Activated CD8-positive, alpha-beta memory T cell treated with anti-CD3 and anti-CD28 coated beads, Interleukin-2, amount 10 ng/mL, durations not matched to agents 7 days and 5 days (primary cell): ENCODE results near the gene POFUT2. TPM values are rescaled to one million over a fixed set of nuclear protein-coding genes. Genes with fewer than 3 reads are reported as not detected.

Experiments
- ATAC-seq: fragments of 150-1000 bp; cut with Tn5 transposase; one replicate; pipeline ENCODE4 v1.10.0; 2021; ENCODE audit warnings: moderate library complexity
- CTCF ChIA-PET: fragments of 350-600 bp; sonication (Branson Sonifier 250); formaldehyde crosslinking; loops from one replicate; lab custom pipeline; 2021; ENCODE audit warnings: antibody characterized with exemption; lab: Charles Lee
- DNase-seq: peaks from one replicate; pipeline ENCODE4 v3.0.0-alpha.2; 2020
- H3K27ac Mint-ChIP-seq: one replicate; pipeline ENCODE4 v1.8.0; 2021; ENCODE audit warnings: mild to moderate bottlenecking, mixed read lengths
- H3K27me3 Mint-ChIP-seq: one replicate; pipeline ENCODE4 v1.8.0; 2021; ENCODE audit warnings: mixed read lengths
- H3K36me3 Mint-ChIP-seq: one replicate; pipeline ENCODE4 v1.8.0; 2021; ENCODE audit warnings: mild to moderate bottlenecking, mixed read lengths
- H3K4me1 Mint-ChIP-seq: one replicate; pipeline ENCODE4 v1.8.0; 2021; ENCODE audit warnings: mixed read lengths
- H3K4me3 Mint-ChIP-seq: one replicate; pipeline ENCODE4 v1.8.0; 2021; ENCODE audit warnings: mild to moderate bottlenecking, moderate library complexity, mixed read lengths
- H3K9me3 Mint-ChIP-seq: one replicate; pipeline ENCODE4 v1.8.0; 2022; ENCODE audit warnings: low read depth, mixed read lengths
- total RNA-seq, 2 experiments: library from RNA; stranded (reverse); gene quantifications; one replicate each; pipeline ENCODE4 v1.2.3, GENCODE V29; 2021

POFUT2 gene
- total RNA-seq, 2 experiments from 2014 or later, result 16.4 to 19.5 TPM

DNA sequence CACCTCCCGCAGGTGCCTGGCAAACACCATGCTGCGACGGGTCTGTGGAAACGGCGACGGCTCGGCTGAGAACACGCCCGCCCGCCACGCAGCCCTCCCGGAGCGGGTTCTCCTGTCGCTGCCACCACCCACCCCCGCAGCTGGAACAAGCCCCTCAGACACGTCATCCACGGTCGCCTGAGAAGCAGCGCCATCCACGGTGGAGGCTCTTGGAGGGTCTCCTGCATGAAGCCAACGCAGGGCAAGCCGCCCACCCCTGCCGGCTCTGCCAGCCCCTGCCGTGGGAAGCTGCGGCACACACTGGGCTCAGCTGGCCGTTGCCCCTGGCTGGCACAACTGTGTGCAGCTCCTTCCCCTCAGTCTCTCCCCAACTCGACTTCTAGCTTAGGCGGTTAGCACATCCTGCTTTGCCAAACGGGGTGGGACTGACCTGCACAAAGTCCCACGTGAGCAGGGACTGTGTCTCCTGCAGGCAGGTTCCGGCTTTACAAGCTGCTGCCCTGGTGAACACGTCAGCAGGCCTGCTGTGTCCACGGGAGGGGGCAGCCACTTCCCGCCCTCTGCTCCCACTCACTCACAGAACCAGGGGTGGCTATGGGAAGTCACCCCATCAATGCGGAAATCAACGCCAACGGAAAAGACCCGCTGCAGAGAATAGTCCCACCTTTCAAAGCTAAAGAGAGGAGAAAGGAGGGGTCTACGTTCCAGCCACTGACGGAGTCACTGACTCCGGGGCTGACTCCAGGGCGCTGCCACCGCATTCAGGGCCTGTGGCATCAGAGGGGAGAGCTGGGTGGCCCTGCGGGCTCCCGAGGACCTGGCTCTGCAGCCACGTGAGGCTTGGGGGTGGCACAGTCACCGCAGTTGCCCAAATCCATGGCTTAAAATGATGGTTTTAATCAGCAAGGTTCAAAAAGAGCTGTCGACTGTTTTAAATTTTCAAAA lies 10.3 kb downstream of the POFUT2 start:
- Mint-ChIP-seq H3K27me3 (no peaks in the 10 kb centered on the region), H3K27ac (no peak overlapping the region), H3K9me3 (no peaks in the 10 kb centered on the region), H3K36me3 (peaks cover 2% of the 10 kb centered on the region), H3K4me3 (no peak overlapping the region), H3K4me1 (no peaks in the 10 kb centered on the region)
- DNase-seq (peak; percentile 31), ATAC-seq (no peak)
- CTCF ChIA-PET, result interaction anchor here (0.5 to 1.0 kb wide), 2 partner anchors 16 to 120 kb away, joined by 3 read pairs; no protein-coding TSS in a partner anchor

DNA sequence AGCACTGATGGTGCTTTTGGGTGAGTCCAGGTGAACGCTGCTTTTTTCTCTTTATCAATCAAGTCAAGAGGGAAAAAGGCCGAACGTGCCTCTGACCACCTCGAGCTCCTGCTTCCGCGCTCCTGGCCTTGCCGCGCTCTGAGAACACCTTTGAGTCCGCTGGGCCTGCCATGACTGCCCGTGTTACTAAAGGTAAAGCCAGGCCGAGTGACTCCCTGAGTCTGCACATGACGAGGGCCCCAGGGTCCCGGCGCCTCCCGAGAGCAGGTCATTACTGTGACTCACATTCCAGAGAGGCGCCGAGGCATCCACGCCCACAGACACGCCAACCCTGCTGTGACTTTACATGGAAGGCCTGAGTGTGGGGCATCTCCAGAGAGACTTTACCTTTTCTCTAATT lies 11.1 kb downstream of the POFUT2 start:
- Mint-ChIP-seq H3K27me3 (no peaks in the 10 kb centered on the region), H3K4me1 (no peaks in the 10 kb centered on the region), H3K4me3 (no peak overlapping the region), H3K27ac (no peak overlapping the region), H3K36me3 (peaks cover 2% of the 10 kb centered on the region), H3K9me3 (no peaks in the 10 kb centered on the region)
- CTCF ChIA-PET, result interaction anchor here (1.0 kb wide), 1 partner anchor 16 kb away, joined by 3 read pairs; no protein-coding TSS in a partner anchor
- DNase-seq (no peak), ATAC-seq (no peak)

DNA sequence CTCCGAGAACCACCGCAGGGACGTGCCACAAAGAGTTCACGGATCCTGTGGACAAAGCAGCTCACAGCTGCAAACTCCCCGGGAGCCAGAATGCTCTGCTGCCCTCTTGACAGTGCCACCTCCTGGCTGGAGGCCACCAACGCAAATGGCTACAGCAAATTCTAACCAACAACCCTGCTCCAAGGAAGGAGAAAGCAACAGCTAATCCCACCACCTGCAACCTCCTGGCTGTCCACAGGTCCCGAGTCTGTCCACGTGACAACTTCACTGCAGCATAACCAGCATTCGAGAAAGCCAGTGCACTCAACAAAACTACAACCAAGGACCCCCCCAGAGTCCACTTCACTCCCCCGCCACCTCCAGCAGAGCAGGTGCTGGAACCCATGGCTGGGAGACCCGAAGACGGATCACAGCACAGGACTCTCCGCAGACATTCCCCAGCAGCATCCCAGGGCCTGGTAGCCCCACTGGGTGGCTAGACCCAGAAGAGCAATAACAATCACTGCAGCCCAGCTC lies 17.3 kb downstream of the POFUT2 start:
- Mint-ChIP-seq H3K27me3 (no peaks in the 10 kb centered on the region), H3K9me3 (peaks cover 8% of the 10 kb centered on the region), H3K4me1 (peaks cover 20% of the 10 kb centered on the region), H3K27ac (no peak overlapping the region), H3K36me3 (peaks cover 28% of the 10 kb centered on the region), H3K4me3 (no peak overlapping the region)
- CTCF ChIA-PET, result no interaction called here
- peak; percentile 27 for DNase-seq
- ATAC-seq, result no peak

DNA sequence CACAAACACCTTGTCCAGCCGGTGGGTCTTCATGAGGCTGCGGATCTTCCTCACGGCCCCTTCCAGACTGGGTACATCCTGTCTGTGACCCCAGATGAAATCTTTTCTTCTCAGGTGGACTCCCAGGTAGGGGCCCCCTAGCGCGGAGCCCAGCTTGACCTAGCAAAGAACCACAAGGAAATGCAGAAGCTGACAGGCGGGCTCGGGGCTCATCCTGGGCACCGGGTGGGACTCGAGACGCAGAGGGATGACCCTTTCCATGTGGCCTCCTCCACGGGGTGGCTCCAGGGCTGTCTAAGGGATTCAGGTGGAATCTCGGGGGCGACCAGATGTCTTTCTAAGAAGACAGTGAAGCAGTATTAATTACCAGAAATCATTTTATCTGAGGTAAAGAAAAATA lies 17.8 kb downstream of the POFUT2 start:
- DNase-seq (peak; percentile 22), ATAC-seq (no peak)
- CTCF ChIA-PET, result no interaction called here
- Mint-ChIP-seq H3K4me3 (no peak overlapping the region), H3K4me1 (peaks cover 22% of the 10 kb centered on the region), H3K9me3 (peaks cover 8% of the 10 kb centered on the region), H3K36me3 (peaks cover 31% of the 10 kb centered on the region), H3K27ac (no peak overlapping the region), H3K27me3 (no peaks in the 10 kb centered on the region)

DNA sequence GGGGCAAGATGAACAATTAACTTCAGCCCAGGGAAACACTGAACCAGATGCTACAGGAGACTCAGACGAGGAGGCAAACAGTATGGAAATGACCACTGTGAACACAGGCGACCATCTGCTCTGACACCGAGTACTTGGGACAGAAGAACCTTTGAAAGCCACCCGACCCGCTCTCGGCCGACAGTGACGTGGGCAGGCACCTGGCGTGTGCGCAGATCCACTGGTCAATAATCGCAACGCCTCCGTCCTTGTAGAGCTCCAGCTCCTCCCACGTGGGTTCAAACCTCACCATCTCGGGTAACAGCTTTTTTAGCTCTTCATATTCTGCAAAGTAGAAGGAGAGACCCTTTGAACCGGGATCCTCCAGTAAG lies 20.3 kb downstream of the POFUT2 start:
- no peaks in the 10 kb centered on the region for H3K27me3 Mint-ChIP-seq
- H3K36me3 Mint-ChIP-seq, result peaks cover 41% of the 10 kb centered on the region
- CTCF ChIA-PET, result no interaction called here
- H3K9me3 Mint-ChIP-seq, result peaks cover 8% of the 10 kb centered on the region
- peaks cover 24% of the 10 kb centered on the region for H3K4me1 Mint-ChIP-seq
- H3K4me3 Mint-ChIP-seq, result no peak overlapping the region
- ATAC-seq (no peak), DNase-seq (peak; percentile 37)
- H3K27ac Mint-ChIP-seq, result peak overlapping the region; percentile 72

DNA sequence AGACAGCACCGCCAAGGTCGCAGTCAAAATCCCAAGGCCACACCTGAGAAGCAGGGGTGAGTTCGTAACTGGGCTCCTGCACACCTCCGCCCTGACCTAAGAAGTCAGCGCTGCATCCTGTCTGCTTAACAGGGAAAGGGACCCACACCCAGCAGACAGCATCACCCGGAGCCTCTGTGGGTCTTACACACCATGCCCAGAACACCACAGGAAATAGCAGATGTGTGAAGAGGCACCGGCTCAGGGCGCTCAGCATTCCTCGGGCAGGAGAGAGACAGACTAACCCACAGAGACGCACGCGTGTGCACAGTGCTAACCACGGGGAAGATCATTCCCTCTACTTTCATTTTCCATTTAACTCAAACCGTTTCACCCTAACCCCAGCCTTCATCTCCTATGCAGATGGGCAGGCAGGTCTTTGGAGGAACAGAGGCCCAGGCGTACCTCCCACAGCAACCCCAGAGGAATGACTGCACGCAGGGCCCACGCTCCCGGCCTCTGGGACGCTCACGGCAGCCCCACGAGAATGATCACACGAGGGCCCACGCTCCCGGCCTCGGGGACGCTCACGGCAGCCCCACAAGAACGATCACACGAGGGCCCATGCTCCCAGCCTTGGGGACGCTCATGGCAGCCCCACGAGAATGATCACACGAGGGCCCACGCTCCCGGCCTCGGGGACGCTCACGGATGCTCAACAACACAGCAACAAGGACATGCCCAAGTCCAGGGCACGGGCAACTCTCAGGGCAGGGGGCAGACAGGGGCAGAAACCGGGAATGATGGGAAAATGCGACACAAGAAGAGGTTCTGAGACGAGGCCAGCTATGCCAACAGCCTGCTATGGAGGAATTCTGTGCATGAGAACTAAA lies 20.9 kb downstream of the POFUT2 start:
- H3K27ac Mint-ChIP-seq, result peak overlapping the region; percentile 72
- ATAC-seq (peak; percentile 93), DNase-seq (peak; percentile 83)
- no peak overlapping the region for H3K4me3 Mint-ChIP-seq
- H3K4me1 Mint-ChIP-seq, result peaks cover 26% of the 10 kb centered on the region
- H3K27me3 Mint-ChIP-seq, result no peaks in the 10 kb centered on the region
- peaks cover 41% of the 10 kb centered on the region for H3K36me3 Mint-ChIP-seq
- H3K9me3 Mint-ChIP-seq, result peaks cover 8% of the 10 kb centered on the region
- CTCF ChIA-PET, result interaction anchor here (0.6 to 1.3 kb wide), 3 partner anchors 114 to 218 kb away, joined by 3 to 4 read pairs (median 3); no protein-coding TSS in a partner anchor

DNA sequence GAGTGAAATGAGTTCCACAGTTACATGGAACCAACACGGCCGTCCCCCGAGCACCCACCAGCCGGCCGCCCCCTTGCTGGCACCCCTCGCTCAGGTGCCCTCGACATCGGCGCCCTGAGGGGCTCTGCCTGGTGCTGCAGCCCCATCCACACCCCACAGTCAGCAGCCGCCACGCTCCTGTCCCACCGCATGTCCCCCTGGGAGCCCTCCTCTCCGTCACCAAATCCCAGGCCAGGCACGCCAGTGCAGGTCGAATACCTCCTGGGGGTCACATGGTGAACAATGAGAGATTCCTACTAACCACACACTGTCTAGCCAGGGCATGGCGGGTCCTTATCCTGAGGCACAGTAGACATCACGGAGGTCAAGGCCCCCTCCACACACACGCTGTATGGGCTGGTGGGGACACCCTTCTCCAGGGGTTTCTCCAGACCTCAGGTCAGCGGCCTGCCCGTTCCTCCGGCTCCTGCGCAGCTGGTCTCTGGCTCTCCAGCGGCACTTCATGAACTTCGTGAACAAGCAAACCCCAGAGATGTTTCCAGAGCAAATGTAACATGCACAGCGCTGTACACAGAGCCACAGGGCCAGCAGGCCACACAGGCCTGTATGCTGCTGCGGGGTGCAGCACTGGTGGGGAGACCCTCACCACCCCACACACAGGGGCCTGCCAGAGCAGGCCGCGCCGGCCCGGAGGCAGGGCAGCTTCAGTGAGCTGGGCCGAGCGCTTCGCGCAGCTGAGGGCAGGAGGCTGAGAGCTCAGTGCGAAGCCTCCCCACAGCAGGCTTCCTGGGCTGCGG lies 21.8 kb downstream of the POFUT2 start:
- DNase-seq (peak; percentile 16), ATAC-seq (peak; percentile 29)
- H3K4me3 Mint-ChIP-seq, result no peak overlapping the region
- H3K9me3 Mint-ChIP-seq, result peaks cover 8% of the 10 kb centered on the region
- peak overlapping the region; percentile 72 for H3K27ac Mint-ChIP-seq
- no peaks in the 10 kb centered on the region for H3K27me3 Mint-ChIP-seq
- H3K4me1 Mint-ChIP-seq, result peaks cover 26% of the 10 kb centered on the region
- CTCF ChIA-PET, result interaction anchor here (0.6 to 1.3 kb wide), 3 partner anchors 113 to 219 kb away, joined by 3 to 4 read pairs (median 3); no protein-coding TSS in a partner anchor
- H3K36me3 Mint-ChIP-seq, result peaks cover 41% of the 10 kb centered on the region

DNA sequence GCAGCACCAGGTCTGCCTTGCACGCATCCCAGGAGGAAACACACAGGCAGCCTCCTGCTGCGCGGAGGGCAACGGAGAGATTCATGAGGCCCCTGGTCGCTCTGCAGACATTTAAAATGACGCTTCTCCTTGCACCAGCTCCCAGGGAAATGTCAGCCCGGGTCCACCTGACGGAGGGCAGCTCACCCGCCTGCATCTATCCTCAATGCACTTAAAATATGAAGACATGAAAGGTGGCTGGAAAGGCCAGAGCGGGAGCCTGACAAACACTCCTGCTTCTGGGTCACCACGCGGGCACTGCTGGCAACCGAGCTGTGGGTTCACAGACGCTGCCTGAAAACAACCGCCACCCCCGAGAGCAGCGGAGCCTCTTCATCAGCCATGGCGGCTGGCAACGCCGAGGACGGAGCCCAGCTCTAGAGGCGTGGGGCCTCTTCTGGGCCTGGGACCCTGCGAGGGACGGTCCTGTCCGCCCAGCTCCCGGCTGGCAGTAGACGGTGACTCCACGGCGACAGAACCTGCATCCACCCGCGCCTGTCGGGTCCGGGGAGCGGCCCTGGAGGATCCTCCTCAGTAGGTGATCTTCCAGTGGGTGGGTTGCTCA lies 22.7 kb downstream of the POFUT2 start:
- H3K4me1 Mint-ChIP-seq, result peaks cover 26% of the 10 kb centered on the region
- peaks cover 3% of the 10 kb centered on the region for H3K9me3 Mint-ChIP-seq
- H3K27me3 Mint-ChIP-seq, result no peaks in the 10 kb centered on the region
- no peak overlapping the region for H3K4me3 Mint-ChIP-seq
- no peak overlapping the region for H3K27ac Mint-ChIP-seq
- CTCF ChIA-PET, result no interaction called here
- peak; percentile 29 for DNase-seq
- H3K36me3 Mint-ChIP-seq, result peaks cover 41% of the 10 kb centered on the region
- ATAC-seq, result no peak

DNA sequence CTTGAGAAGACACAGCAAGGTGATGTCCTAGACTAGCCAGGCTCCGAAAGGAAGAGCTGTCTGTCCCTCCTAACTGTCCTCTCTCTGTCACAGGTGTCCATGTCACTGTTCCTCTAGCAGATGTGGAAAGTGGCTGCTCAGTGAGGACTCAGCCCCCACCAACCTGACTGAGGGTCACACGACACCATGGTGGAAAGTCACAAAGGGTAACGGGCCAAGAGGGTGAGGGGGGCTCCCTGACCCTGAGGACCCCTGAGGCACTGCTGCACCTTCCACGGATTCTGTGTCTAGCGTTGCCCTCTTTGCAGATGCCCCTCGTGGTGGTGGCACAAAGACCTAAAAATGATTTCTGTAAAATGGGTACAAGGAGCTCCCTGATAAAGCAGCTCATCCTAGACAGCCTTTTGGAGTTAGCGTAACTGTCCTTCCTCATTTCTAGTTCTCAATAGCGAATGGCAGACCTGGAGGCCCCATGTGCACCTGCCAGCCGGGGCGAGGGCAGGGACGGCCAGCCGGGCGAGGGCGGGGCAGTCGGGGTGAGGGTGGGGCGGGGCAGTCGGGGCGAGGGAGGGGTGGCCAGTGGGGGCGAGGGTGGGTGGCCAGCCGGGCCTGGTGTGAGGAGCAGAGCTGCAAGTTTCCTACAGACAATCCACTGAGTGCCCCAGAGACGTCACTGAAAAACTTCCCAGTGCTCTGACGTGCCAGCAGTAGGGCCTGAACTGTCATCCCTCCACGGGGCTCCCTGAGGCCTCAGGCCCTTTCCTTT lies 23.4 kb downstream of the POFUT2 start:
- Mint-ChIP-seq H3K36me3 (peaks cover 38% of the 10 kb centered on the region), H3K4me1 (peaks cover 26% of the 10 kb centered on the region), H3K27me3 (no peaks in the 10 kb centered on the region), H3K27ac (no peak overlapping the region), H3K4me3 (no peak overlapping the region), H3K9me3 (peaks cover 3% of the 10 kb centered on the region)
- ATAC-seq (no peak), DNase-seq (peak; percentile 29)
- CTCF ChIA-PET, result no interaction called here

DNA sequence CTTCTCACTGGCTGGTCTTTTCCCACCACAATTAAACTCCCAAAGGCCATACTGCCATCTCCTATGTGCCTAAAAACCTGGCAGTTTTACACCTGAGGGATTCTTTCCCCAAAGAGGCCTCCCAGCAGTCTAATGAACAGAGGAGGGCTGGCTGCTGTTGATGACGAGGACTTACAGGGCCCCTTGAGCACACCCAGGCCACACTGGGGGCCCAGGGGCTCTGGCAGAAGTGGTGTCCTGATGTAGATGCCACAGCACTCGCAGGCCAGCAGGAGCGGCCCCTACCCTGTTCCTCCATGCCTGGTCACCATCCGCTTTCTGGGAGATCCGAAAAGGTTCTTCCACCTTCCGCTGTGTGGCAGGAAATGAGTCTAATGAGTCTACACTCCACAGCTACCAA lies 24.2 kb downstream of the POFUT2 start:
- DNase-seq (peak; percentile 19), ATAC-seq (no peak)
- Mint-ChIP-seq H3K4me3 (no peak overlapping the region), H3K27ac (no peak overlapping the region), H3K4me1 (peaks cover 26% of the 10 kb centered on the region), H3K36me3 (peaks cover 38% of the 10 kb centered on the region), H3K9me3 (peaks cover 3% of the 10 kb centered on the region), H3K27me3 (peaks cover 5% of the 10 kb centered on the region)
- CTCF ChIA-PET, result no interaction called here

DNA sequence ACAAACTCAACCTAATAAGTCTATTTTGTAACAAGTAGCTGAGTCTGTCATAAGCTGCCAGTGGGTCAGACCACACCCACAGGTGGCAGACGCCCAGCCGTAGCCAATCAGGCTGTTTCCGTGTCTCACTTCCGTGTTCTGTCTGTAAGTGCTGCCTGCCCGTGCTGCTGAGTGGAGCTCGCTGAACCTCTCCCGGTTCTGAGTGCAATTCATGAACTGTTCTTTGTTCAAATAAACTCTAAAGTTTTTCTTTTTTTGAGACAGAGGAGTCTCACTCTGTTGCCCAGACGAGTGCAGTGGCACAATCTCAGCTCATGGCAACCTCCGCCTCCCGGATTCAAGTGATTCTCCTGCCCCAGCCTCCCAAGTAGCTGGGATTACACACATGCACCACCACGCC lies 25.1 kb downstream of the POFUT2 start:
- no peak for ATAC-seq
- no peak overlapping the region for H3K27ac Mint-ChIP-seq

More for the DNA sequence above, 25.1 kb downstream of the POFUT2 start:
- H3K4me3 Mint-ChIP-seq, result no peak overlapping the region
- H3K4me1 Mint-ChIP-seq, result peaks cover 27% of the 10 kb centered on the region
- H3K36me3 Mint-ChIP-seq, result peaks cover 33% of the 10 kb centered on the region
- peak; percentile 35 for DNase-seq
- CTCF ChIA-PET, result interaction anchor here (0.8 to 1.9 kb wide), 3 partner anchors 9 to 124 kb away, joined by 3 to 4 read pairs (median 3); no protein-coding TSS in a partner anchor
- H3K9me3 Mint-ChIP-seq, result peaks cover 2% of the 10 kb centered on the region
- peaks cover 10% of the 10 kb centered on the region for H3K27me3 Mint-ChIP-seq
